Measurements from ENCODE around the gene RALGAPA2. TPM values are rescaled to one million over a fixed set of nuclear protein-coding genes. Genes with fewer than 3 reads are reported as not detected.

Gene RALGAPA2
- total RNA-seq, 1 donor from 2014 or later = 15.2 TPM

DNA sequence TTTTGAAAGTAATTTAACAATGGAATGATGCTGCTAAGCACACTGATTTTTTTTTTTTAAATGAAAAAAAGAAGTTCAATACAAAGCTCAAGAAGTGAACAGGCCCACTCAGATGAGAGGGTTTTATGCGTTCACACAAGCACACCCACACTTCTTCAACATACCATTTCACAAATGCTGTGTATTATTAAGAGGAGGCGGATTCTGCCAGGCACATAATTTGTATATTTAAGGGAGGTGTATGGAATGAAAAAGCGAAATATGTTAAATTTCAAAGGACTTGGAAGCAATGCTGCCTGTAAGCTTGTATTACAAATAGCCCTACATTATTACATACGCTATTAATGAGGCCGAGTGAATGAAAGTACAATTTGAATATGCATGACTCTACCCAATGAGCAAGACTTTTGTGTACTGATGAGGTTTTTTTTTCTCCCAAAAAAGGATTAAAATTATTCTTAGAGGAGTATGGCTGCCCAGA lies 220.6 kb downstream of the RALGAPA2 start:
- Mint-ChIP-seq H3K4me3 (ENCODE audit: unreplicated experiment) (no peak overlapping the region), H3K9me3 (ENCODE audit: unreplicated experiment) (peaks cover 3% of the 10 kb centered on the region), H3K27me3 (ENCODE audit: unreplicated experiment) (no peaks in the 10 kb centered on the region), H3K4me1 (ENCODE audit: unreplicated experiment) (peaks cover 17% of the 10 kb centered on the region), H3K36me3 (ENCODE audit: unreplicated experiment) (peaks cover 13% of the 10 kb centered on the region), H3K27ac (ENCODE audit: unreplicated experiment) (no peak overlapping the region)
- TF ChIP-seq, protein P1, sequence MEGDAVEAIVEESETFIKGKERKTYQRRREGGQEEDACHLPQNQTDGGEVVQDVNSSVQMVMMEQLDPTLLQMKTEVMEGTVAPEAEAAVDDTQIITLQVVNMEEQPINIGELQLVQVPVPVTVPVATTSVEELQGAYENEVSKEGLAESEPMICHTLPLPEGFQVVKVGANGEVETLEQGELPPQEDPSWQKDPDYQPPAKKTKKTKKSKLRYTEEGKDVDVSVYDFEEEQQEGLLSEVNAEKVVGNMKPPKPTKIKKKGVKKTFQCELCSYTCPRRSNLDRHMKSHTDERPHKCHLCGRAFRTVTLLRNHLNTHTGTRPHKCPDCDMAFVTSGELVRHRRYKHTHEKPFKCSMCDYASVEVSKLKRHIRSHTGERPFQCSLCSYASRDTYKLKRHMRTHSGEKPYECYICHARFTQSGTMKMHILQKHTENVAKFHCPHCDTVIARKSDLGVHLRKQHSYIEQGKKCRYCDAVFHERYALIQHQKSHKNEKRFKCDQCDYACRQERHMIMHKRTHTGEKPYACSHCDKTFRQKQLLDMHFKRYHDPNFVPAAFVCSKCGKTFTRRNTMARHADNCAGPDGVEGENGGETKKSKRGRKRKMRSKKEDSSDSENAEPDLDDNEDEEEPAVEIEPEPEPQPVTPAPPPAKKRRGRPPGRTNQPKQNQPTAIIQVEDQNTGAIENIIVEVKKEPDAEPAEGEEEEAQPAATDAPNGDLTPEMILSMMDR (IDR thresholded peaks at IDR 0.05) = no peak
- DNase-seq (ENCODE audit: extremely low spot score, unreplicated experiment) = no peak

DNA sequence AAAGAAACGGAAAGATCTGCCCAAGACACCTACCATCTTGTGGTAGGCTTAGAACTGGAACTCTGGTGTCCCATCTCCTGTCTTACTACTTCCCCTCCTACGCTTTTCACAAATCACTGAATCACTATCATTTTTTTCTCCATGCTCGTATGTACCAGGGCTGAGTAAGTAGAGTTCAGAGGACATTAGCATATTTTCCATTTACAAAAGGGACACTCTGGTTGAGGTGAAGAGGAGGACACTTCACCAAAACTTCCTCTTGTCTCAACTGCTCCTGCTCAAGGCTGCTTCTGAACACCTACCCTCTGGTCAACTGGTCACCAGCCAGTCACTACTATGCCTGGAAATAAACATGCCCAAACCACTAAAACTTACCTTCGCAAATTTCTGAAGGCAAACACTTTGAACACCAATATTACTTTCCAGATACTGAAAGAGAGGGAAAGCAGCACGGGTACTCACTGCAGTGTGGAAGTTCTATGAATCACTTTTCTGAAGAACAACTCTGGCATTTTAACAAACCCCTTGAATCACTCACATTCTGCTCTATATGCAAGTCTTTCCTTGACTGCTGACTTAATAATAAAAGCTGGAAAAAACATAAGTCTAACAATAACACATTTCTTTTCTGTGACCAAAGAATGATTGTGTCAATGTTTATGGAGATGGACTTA lies 221.2 kb downstream of the RALGAPA2 start:
- TF ChIP-seq, protein P1 (IDR thresholded peaks at IDR 0.05) = no peak
- no peak for DNase-seq (ENCODE audit: extremely low spot score, unreplicated experiment)
- peaks cover 9% of the 10 kb centered on the region for H3K9me3 Mint-ChIP-seq (ENCODE audit: unreplicated experiment)
- H3K4me3 Mint-ChIP-seq (ENCODE audit: unreplicated experiment) = no peak overlapping the region
- H3K36me3 Mint-ChIP-seq (ENCODE audit: unreplicated experiment) = peaks cover 19% of the 10 kb centered on the region
- H3K27me3 Mint-ChIP-seq (ENCODE audit: unreplicated experiment) = no peaks in the 10 kb centered on the region
- peaks cover 17% of the 10 kb centered on the region for H3K4me1 Mint-ChIP-seq (ENCODE audit: unreplicated experiment)
- H3K27ac Mint-ChIP-seq (ENCODE audit: unreplicated experiment) = no peak overlapping the region

- Mint-ChIP-seq H3K27ac (ENCODE audit: unreplicated experiment) (no peak overlapping the region), H3K4me1 (ENCODE audit: unreplicated experiment) (peaks cover 17% of the 10 kb centered on the region), H3K9me3 (ENCODE audit: unreplicated experiment) (peaks cover 10% of the 10 kb centered on the region)
Measured at GRCh38 chr20:20490673-20491072, 221.8 kb downstream of the RALGAPA2 start.

DNA sequence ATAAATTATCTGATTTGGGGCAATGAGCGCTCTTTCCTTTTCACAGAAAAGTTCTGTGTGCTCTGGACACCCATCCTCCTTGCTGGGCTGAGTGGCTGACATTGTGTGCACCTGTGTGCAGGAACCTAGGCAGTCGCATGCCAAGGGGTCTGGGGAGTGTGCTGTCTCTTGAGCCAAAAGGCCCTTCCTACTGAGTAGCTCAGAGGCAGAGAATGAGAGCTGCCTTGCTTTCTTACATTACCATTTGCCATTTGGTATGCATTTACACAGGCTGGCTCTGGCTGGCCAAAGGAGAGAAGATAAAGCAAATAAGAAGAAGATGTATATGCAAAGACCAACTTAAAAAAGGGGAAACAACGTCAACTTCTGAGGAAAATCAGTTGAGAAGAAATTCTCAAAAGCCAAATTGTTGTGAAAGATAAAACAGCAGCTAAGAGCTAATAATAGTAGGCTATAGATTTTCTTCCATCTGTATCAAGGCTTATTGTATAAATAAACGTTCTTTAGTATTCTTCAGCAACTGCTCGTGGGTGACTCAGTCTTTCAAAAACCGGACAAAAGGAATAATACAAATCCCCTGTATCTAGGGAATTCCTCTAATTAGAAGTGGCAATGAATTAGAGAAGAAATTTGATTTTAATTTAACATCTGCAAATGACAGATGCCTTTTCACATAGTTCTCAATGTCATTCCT lies 222.6 kb downstream of the RALGAPA2 start:
- no peak for DNase-seq (ENCODE audit: extremely low spot score, unreplicated experiment)
- Mint-ChIP-seq H3K9me3 (ENCODE audit: unreplicated experiment) (peaks cover 10% of the 10 kb centered on the region), H3K27ac (ENCODE audit: unreplicated experiment) (no peak overlapping the region), H3K4me1 (ENCODE audit: unreplicated experiment) (peaks cover 17% of the 10 kb centered on the region), H3K36me3 (ENCODE audit: unreplicated experiment) (peaks cover 23% of the 10 kb centered on the region), H3K27me3 (ENCODE audit: unreplicated experiment) (no peaks in the 10 kb centered on the region), H3K4me3 (ENCODE audit: unreplicated experiment) (no peak overlapping the region)
- TF ChIP-seq, protein P1 (IDR thresholded peaks at IDR 0.05) = no peak

More at GRCh38 chr20:20490673-20491072, 221.8 kb downstream of the RALGAPA2 start:
- Mint-ChIP-seq H3K36me3 (ENCODE audit: unreplicated experiment) (peaks cover 19% of the 10 kb centered on the region), H3K27me3 (ENCODE audit: unreplicated experiment) (no peaks in the 10 kb centered on the region), H3K4me3 (ENCODE audit: unreplicated experiment) (no peak overlapping the region)
- no peak for DNase-seq (ENCODE audit: extremely low spot score, unreplicated experiment)
- TF ChIP-seq, protein P1 (IDR thresholded peaks at IDR 0.05) = no peak

- Mint-ChIP-seq H3K4me1 (ENCODE audit: unreplicated experiment) (peaks cover 17% of the 10 kb centered on the region), H3K27ac (ENCODE audit: unreplicated experiment) (no peak overlapping the region), H3K4me3 (ENCODE audit: unreplicated experiment) (no peak overlapping the region), H3K27me3 (ENCODE audit: unreplicated experiment) (no peaks in the 10 kb centered on the region), H3K9me3 (ENCODE audit: unreplicated experiment) (peaks cover 10% of the 10 kb centered on the region), H3K36me3 (ENCODE audit: unreplicated experiment) (peaks cover 23% of the 10 kb centered on the region)
- no peak for DNase-seq (ENCODE audit: extremely low spot score, unreplicated experiment)
- TF ChIP-seq, protein P1 (IDR thresholded peaks at IDR 0.05) = no peak
Measured at GRCh38 chr20:20489054-20489453, 223.4 kb downstream of the RALGAPA2 start.

Data from osteocyte (in vitro differentiated cells).